ENCODE data around the gene NOTCH4. TPM values are rescaled to one million over a fixed set of nuclear protein-coding genes. Genes with fewer than 3 reads are reported as not detected.

Gene NOTCH4
- total RNA-seq, 1 experiment from 2014 or later: 2.3 TPM

DNA sequence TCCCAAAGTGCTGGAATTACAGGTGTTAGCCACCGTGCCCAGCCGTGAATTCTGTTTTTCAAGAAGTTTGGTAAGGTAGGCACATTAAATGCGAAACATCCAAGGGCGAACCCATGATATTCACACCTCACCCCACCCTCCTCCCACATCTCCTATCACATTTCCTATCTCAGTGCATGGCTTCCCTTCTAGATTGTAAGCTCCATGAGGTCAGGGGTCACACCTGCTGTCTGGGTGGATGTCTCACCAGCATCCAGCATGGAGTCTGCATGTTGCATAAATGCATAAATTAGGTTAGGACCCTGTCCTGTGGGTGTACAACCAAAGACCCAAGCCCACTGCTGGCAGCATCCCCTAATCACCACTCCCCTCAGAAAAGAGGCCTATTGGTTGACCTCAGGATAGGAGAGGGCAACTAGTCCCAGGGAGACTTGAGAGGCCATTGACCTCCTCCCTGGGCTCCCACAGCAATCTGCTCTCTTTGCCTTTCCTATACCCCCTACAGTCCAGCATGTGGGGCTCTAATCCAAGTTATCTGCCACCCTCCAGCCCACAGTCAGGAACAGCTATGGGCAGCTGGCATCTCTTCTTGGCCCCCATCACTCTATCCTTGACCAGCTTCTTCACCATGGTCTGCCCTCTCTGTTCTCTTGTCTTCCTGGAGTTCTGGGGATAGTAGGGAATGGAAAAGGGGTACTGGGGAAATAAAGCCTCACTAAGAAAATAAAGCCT lies 76.3 kb downstream of the NOTCH4 start:
- Mint-ChIP-seq H3K4me3 (peak overlapping the region in 1 of 2 experiments; percentile 30; a peak in 1 of 5 replicates), H3K27ac (no peak overlapping the region; a peak in 1 of 7 replicates), H3K9me3 (no peaks in the 10 kb centered on the region; a peak in 1 of 5 replicates), H3K27me3 (ENCODE audit: low read depth) (peaks cover 4% of the 10 kb centered on the region; the same call in 1 of the 2 replicates), H3K36me3 (ENCODE audit: insufficient read depth in 1 of 3, low read depth in 3 of 3) (peaks cover 0 to 8% (median 3%) of the 10 kb centered on the region in 3 experiments; a peak in 2 of 7 replicates), H3K4me1 (peaks cover 32 to 55% of the 10 kb centered on the region in 2 experiments)
- no peaks in the 10 kb centered on the region for H3K79me2 ChIP-seq (ENCODE audit: insufficient read depth, low read length)
- H2BK15ac ChIP-seq (ENCODE audit: low read depth, low read length): no peak overlapping the region
- H2BK12ac ChIP-seq (ENCODE audit: insufficient read length, low read depth, low read length): no peak overlapping the region
- no peak overlapping the region for H2AK5ac ChIP-seq (ENCODE audit: insufficient read length, low read length)
- no peak overlapping the region for H3K4ac ChIP-seq (ENCODE audit: low read depth, low read length)
- no peak overlapping the region for H4K8ac ChIP-seq (replicated peaks; ENCODE audit: insufficient read length, low read depth, low read length)
- TF ChIP-seq, protein P1, sequence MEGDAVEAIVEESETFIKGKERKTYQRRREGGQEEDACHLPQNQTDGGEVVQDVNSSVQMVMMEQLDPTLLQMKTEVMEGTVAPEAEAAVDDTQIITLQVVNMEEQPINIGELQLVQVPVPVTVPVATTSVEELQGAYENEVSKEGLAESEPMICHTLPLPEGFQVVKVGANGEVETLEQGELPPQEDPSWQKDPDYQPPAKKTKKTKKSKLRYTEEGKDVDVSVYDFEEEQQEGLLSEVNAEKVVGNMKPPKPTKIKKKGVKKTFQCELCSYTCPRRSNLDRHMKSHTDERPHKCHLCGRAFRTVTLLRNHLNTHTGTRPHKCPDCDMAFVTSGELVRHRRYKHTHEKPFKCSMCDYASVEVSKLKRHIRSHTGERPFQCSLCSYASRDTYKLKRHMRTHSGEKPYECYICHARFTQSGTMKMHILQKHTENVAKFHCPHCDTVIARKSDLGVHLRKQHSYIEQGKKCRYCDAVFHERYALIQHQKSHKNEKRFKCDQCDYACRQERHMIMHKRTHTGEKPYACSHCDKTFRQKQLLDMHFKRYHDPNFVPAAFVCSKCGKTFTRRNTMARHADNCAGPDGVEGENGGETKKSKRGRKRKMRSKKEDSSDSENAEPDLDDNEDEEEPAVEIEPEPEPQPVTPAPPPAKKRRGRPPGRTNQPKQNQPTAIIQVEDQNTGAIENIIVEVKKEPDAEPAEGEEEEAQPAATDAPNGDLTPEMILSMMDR (conservative IDR thresholded peaks at IDR 0.05): no peak
- H3K9ac ChIP-seq (ENCODE audit: extremely low read depth, insufficient read length, low read length): no peak overlapping the region
- H2BK5ac ChIP-seq (ENCODE audit: insufficient read length, low read length): no peak overlapping the region
- H3K4me1 ChIP-seq (ENCODE audit: insufficient read depth, low read length): peaks cover 9% of the 10 kb centered on the region
- peaks cover 21% of the 10 kb centered on the region for H3K23me2 ChIP-seq (ENCODE audit: insufficient read length, low read depth, low read length, poor library complexity, severe bottlenecking)
- no peaks in the 10 kb centered on the region for H4K20me1 ChIP-seq (ENCODE audit: control insufficient read depth, insufficient read depth, insufficient read length)
- no peaks in the 10 kb centered on the region; the same call in 1 of the 2 replicates for H3K27me3 ChIP-seq (ENCODE audit: insufficient read depth, low read length)
- no peak for DNase-seq
- no peak overlapping the region for H3K14ac ChIP-seq (ENCODE audit: insufficient read depth, low read length)
- H3K9me3 ChIP-seq (ENCODE audit: control insufficient read depth, low read depth, low read length): no peaks in the 10 kb centered on the region
- H2BK20ac ChIP-seq (ENCODE audit: low read depth, low read length, poor library complexity, severe bottlenecking): no peak overlapping the region
- H4K5ac ChIP-seq (ENCODE audit: insufficient read length, low read depth, low read length): no peak overlapping the region
- no peak overlapping the region for H2BK120ac ChIP-seq (ENCODE audit: low read depth, low read length, poor library complexity, severe bottlenecking)
- no peak overlapping the region for H3K27ac ChIP-seq (ENCODE audit: insufficient read length, low read depth, low read length)
- H3T11ph ChIP-seq (ENCODE audit: low read length): no peak overlapping the region
- H2AFZ ChIP-seq (ENCODE audit: low read length): no peak overlapping the region
- H4K91ac ChIP-seq (ENCODE audit: insufficient read length, low read depth, low read length): no peak overlapping the region
- H3K79me1 ChIP-seq (ENCODE audit: insufficient read depth, low read depth, low read length, poor library complexity, severe bottlenecking): no peaks in the 10 kb centered on the region
- no CpG with 5 or more reads among the region's 4 CpGs for WGBS (ENCODE audit: extremely low coverage, insufficient read length, low lambda C conversion rate)
- no peak overlapping the region for H3K56ac ChIP-seq (ENCODE audit: insufficient read length, low read depth, low read length)
- H3K4me2 ChIP-seq (ENCODE audit: insufficient read depth, insufficient read length, low read length): no peak overlapping the region
- no peak overlapping the region for H3K23ac ChIP-seq (ENCODE audit: insufficient read length, low read depth, low read length)
- no peak overlapping the region for H3K18ac ChIP-seq (ENCODE audit: insufficient read length, low read depth, low read length)

Measured in H9 (cell line).